Upper lobe of left lung (tissue), 6 donors: ENCODE measurements around the gene GPR21. TPM values are rescaled to one million over a fixed set of nuclear protein-coding genes. Genes with fewer than 3 reads are reported as not detected.

Experiments
- ATAC-seq, 2 donors: fragments of 200-7000 bp; cut with Tn5 transposase; one replicate each; pipeline ENCODE4 v1.9.1; 2022; ENCODE audit warnings: mild to moderate bottlenecking in 2 of 2, moderate library complexity in 2 of 2; ENCODE audit not compliant: low FRiP score in 2 of 2
- DNase-seq, 2 donors: peaks; one replicate each; pipeline ENCODE4 v3.0.0-alpha.2; 2019 to 2020
- H3K27ac ChIP-seq, 4 donors: fragments of 200-600 bp; sonication (generic); one replicate each; pipeline ENCODE4 v1.5.1; 2016 to 2019
- H3K27me3 ChIP-seq, 4 donors: fragments of 200-600 bp; sonication (generic); one replicate each; pipeline ENCODE4 v1.5.1; 2017 to 2019
- H3K36me3 ChIP-seq, 4 donors: fragments of 200-600 bp; sonication (generic); one replicate each; pipeline ENCODE4 v1.5.1; 2016 to 2019
- H3K4me1 ChIP-seq, 4 donors: fragments of 200-600 bp; sonication (generic); one replicate each; pipeline ENCODE4 v1.5.1; 2018 to 2019
- H3K4me3 ChIP-seq, 4 donors: fragments of 200-600 bp; sonication (generic); one replicate each; pipeline ENCODE4 v1.5.1; 2017 to 2019; ENCODE audit warnings: mild to moderate bottlenecking in 2 of 4, moderate library complexity in 1 of 4
- H3K9me3 ChIP-seq, 4 donors: fragments of 200-600 bp; sonication (generic); one replicate each; pipeline ENCODE4 v1.5.1; 2018 to 2019
- CTCF ChIP-seq, 6 experiments: fragments of 450-650 bp in 4 of 6; fragments of 200-600 bp in 2 of 6; sonication (generic) in 2 of 6; IDR thresholded peaks; one replicate each; pipeline ENCODE4 v1.5.1; 2016 to 2019; ENCODE audit warnings: antibody characterized with exemption in 6 of 6
- EP300 ChIP-seq, 4 donors: sonication (generic); formaldehyde crosslinking; IDR thresholded peaks; one replicate each; pipeline ENCODE4 v1.5.1; 2017; ENCODE audit warnings: antibody characterized with exemption in 4 of 4, control low read depth in 2 of 4
- POLR2A ChIP-seq, 4 donors: fragments of 450-650 bp; IDR thresholded peaks; one replicate each; pipeline ENCODE4 v1.5.1; 2016 to 2017; ENCODE audit warnings: antibody characterized with exemption in 4 of 4, mild to moderate bottlenecking in 2 of 4
- POLR2AphosphoS5 ChIP-seq, 2 donors: sonication (generic); formaldehyde crosslinking; IDR thresholded peaks; one replicate each; pipeline ENCODE4 v1.5.1; 2017; ENCODE audit warnings: antibody characterized with exemption in 2 of 2
- WGBS, 2 donors: methylation state at CpG; one replicate each; pipeline ENCODE4 v1.1.5; 2017 to 2018; 5-methylcytosine and 5-hydroxymethylcytosine counted together
- total RNA-seq, 6 donors: library from RNA; depleted of rRNA in 4 of 6; stranded (reverse); fragments of >200 nt in 4 of 6; gene quantifications; one replicate each; pipeline versions ENCODE4 v1.1.0 to v1.2.1, GENCODE V29; 2016 to 2021
- donor health status: DM: no; HTN: no; CAD: no; lungs with moderate emphysema.
- donor health status: DM: no; HTN: yes; CAD: no; lungs with severe emphysema.

Gene GPR21
- total RNA-seq, 6 donors from 2014 or later: 1.6 to 3.1 (median 2.1) TPM; not detected in 3

- ATAC-seq (no peak), DNase-seq (no peak)
- no peaks in the 10 kb centered on the region for H3K9me3 ChIP-seq
- TF ChIP-seq CTCF (IDR thresholded peaks at IDR 0.05): no peak
- TF ChIP-seq POLR2A (IDR thresholded peaks at IDR 0.05): no peak
- TF ChIP-seq POLR2AphosphoS5 (IDR thresholded peaks at IDR 0.05): no peak
- no peak for TF ChIP-seq EP300 (IDR thresholded peaks at IDR 0.05)
- H3K4me3 ChIP-seq: no peak overlapping the region
- peaks cover 5 to 22% (median 11%) of the 10 kb centered on the region in 4 donors for H3K4me1 ChIP-seq
- 65 to 69% methylated on average over 3 of the region's 3 CpGs for WGBS, 2 donors
- peaks cover 0 to 31% (median 5%) of the 10 kb centered on the region in 4 donors for H3K36me3 ChIP-seq
- H3K27me3 ChIP-seq: no peaks in the 10 kb centered on the region
- H3K27ac ChIP-seq: no peak overlapping the region
Measured at GRCh38 chr9:123027517-123027916, 6.0 kb upstream of the GPR21 start.

- no peak for ATAC-seq
- DNase-seq: no peak
Measured at GRCh38 chr9:123028136-123028535, 5.3 kb upstream of the GPR21 start.

GRCh38 chr9:123028973-123029372, 4.5 kb upstream of the GPR21 start:
- Histone ChIP-seq H3K36me3 (peaks cover 0 to 17% (median 0%) of the 10 kb centered on the region in 4 donors), H3K27ac (no peak overlapping the region), H3K4me3 (no peak overlapping the region), H3K27me3 (no peaks in the 10 kb centered on the region), H3K9me3 (no peaks in the 10 kb centered on the region), H3K4me1 (peaks cover 9 to 22% (median 16%) of the 10 kb centered on the region in 4 donors)
- TF ChIP-seq EP300 (IDR thresholded peaks at IDR 0.05) (no peak), POLR2AphosphoS5 (IDR thresholded peaks at IDR 0.05) (no peak), POLR2A (IDR thresholded peaks at IDR 0.05) (no peak), CTCF (IDR thresholded peaks at IDR 0.05) (no peak)
- ATAC-seq (no peak), DNase-seq (no peak)
- WGBS, 2 donors: 96 to 97% methylated on average over 3 of the region's 3 CpGs

More at GRCh38 chr9:123028136-123028535, 5.3 kb upstream of the GPR21 start:
- Histone ChIP-seq H3K36me3 (peaks cover 0 to 25% (median 2%) of the 10 kb centered on the region in 4 donors), H3K9me3 (no peaks in the 10 kb centered on the region), H3K4me3 (no peak overlapping the region), H3K27me3 (no peaks in the 10 kb centered on the region), H3K27ac (no peak overlapping the region), H3K4me1 (peaks cover 9 to 22% (median 14%) of the 10 kb centered on the region in 4 donors)
- TF ChIP-seq CTCF (IDR thresholded peaks at IDR 0.05) (no peak), POLR2AphosphoS5 (IDR thresholded peaks at IDR 0.05) (no peak), POLR2A (IDR thresholded peaks at IDR 0.05) (no peak), EP300 (IDR thresholded peaks at IDR 0.05) (no peak)

- no peak overlapping the region for H3K27ac ChIP-seq
- peaks cover 4 to 20% (median 16%) of the 10 kb centered on the region in 4 donors for H3K4me1 ChIP-seq
- peaks cover 0 to 27% (median 2%) of the 10 kb centered on the region in 4 donors for H3K36me3 ChIP-seq
- WGBS, 2 donors: 75 to 78% methylated on average over 1 of the region's 1 CpG
- H3K4me3 ChIP-seq: no peak overlapping the region
- DNase-seq: no peak
- TF ChIP-seq EP300 (IDR thresholded peaks at IDR 0.05): no peak
- no peak for TF ChIP-seq POLR2A (IDR thresholded peaks at IDR 0.05)
- TF ChIP-seq POLR2AphosphoS5 (IDR thresholded peaks at IDR 0.05): no peak
- TF ChIP-seq CTCF (IDR thresholded peaks at IDR 0.05): no peak
- no peak for ATAC-seq
- no peaks in the 10 kb centered on the region for H3K9me3 ChIP-seq
- no peaks in the 10 kb centered on the region for H3K27me3 ChIP-seq
Measured at GRCh38 chr9:123031963-123032362, 1.5 kb upstream of the GPR21 start.
